GM18505 (cell line): ENCODE data around the gene CHEK1.
A peak's percentile ranks its signal among the peaks of the same experiment; 100 is the strongest.

Experiments
- ATAC-seq: cut with Tn5 transposase; IDR thresholded peaks from one replicate; pipeline ENCODE4 v1.9.1; 2021; ENCODE audit not compliant: unreplicated experiment
- POLR2A ChIP-seq: IDR thresholded peaks from 4 replicates; pipeline ENCODE4 v1.6.1; 2011; ENCODE audit warnings: borderline replicate concordance; ENCODE audit not compliant: insufficient read depth, insufficient read length; ENCODE audit errors: extremely low read depth

CHEK1 gene

DNA sequence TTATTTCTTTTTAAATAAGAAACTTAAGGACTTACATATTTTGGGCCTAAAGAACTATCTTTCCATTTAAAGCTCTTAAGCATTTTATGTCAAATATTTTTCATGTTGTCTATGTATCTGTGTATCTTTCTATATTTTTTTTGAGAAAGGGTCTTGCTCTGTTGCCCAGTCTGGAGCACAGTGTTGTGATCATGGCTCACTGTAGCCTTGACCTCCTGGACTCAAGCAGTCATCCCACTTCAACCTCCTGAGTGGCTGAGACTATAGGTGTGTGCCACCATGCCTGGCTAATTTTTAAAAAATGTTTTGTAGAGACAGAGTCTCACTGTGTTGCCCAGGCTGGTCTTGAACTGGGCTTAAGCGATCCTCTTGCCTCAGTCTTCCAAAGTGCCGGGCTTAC lies 24.3 kb upstream of the CHEK1 start:
- ATAC-seq: no peak

DNA sequence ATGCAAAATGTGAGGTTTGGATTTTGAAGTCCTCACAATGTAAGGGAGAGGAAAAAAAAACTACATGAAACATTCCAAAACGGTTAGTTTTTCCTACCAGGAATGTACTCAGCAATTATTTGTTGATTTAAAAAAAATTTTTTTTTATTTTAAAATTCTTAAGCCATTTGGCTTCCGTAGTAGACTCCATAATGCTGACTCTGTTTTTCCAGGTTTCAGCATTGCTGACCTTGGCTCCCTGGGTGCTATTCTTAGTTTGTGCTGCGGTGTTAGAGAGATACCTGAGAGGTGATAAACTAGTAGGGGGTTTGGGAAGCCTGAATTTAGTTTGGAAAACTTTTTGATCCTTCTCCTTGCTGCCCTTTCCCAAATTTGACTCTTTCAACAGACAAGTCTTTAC lies 21.8 kb upstream of the CHEK1 start:
- TF ChIP-seq POLR2A: no peak
- ATAC-seq: no peak

More for the DNA sequence above, 24.3 kb upstream of the CHEK1 start:
- TF ChIP-seq POLR2A: no peak

DNA sequence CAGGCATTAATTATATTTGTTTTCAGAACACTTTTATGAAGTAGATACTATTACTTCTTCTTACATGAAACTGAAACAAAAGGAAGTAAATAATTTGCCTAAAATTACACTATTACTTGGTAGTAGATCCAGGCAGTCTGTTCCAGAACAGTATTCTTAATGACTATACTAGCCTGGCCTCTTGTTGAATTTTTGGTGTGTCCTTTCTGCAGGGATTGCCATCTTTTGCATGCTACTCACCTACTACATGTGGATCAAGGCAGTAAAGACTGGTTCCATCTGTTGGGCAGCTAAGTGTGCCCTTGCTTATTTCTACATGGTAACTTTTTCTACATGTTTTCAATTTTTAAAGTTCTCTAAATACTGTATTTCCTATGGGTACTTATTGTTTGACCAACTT lies 19.5 kb upstream of the CHEK1 start:
- no peak for ATAC-seq
- no peak for TF ChIP-seq POLR2A

DNA sequence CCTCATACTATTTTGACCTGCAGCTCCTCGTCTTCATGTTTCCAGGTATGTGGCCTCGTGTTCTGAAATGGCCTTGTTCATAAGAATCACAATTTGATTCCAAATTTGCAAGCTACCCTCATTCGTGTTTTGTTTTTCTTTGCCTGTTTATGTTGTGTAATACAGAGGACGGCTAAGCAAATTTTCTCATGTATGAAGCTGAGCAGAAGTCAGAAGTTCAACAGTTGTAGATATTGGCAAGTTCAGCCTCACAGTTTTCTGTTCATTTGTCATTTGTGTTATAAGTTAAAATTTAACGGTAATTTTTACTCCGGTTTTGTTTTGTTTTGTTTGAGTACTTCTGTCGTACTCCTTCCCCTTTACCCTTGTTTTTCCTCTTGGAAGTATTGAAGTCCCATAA lies 15.4 kb upstream of the CHEK1 start:
- no peak for TF ChIP-seq POLR2A
- ATAC-seq: no peak

DNA sequence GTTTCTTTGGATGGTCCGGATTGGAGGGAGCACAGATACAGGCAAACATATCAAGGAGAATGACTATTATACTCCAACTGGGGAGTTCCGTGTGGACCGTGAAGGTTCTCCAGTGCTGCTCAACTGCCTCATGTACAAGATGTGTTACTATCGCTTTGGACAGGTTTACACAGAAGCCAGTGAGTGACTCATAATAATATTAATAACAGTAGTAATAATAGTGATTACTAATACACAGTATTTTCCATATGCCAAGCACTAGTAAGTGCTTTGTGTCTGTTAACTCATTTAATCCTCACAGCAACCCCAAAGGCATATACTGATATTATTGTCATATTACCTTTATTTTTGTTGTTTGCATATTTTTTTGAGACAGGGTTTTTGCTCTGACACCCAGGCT lies 6.6 kb upstream of the CHEK1 start:
- no peak for ATAC-seq
- no peak for TF ChIP-seq POLR2A

DNA sequence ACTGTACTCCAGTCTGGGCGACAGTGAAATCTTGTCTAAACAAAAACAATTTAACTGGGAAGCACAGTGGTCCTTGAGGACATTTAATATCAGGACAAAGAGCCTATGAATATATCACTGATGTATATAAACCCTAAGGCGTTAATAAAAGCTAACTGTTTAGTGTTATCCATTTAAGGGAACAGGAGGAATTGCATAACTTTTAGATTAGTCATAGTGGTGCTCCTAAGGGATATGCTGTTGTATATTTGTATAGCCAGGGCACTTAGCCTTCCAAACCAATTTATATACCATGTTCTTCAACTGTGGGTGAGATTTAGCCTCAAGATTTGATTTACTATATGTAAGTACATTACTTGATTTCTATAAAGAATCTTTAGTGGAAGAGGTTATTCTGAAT lies 3.0 kb upstream of the CHEK1 start:
- no peak for ATAC-seq
- TF ChIP-seq POLR2A: no peak

DNA sequence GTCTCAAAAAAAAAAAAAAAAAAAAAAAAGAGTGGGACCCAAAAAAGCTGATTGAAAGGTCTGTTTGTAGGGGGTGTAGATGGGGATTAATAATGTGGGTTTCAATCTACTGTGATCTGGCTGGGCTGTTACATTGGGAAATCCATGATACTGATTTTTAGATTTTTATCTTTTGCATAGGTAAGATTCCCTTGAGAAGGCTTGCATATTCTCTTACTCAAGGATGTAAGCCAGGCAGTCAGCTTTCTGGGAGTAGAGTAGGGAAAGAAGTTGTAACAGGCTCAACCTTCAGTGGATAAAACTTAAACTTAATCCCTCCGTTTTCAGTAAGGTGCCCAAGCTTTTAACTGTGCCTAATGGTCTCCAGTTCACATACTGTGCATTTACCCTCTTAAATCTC lies 1.9 kb upstream of the CHEK1 start:
- ATAC-seq: no peak
- no peak for TF ChIP-seq POLR2A

DNA sequence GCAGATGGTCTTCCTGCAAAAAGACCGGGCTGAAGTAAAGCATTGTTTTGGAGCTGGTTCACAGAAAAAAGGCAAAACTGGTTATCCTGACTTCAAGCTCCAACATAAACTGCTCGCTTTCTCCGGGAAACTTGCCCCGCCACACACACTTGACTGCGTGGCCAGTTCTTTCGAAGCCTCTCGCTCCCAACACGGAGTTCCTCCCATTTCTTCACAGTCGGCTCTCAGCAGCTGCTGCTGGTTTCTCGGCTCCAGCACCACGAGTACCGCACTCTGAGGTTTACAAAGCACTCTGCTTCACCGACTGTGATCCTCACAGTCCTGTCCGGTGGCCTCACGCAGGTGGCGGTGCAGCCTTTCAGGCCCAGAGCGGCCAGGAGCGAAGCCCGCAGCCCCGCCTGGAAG lies 264 bp downstream of the CHEK1 start:
- no peak for TF ChIP-seq POLR2A
- ATAC-seq: no peak

DNA sequence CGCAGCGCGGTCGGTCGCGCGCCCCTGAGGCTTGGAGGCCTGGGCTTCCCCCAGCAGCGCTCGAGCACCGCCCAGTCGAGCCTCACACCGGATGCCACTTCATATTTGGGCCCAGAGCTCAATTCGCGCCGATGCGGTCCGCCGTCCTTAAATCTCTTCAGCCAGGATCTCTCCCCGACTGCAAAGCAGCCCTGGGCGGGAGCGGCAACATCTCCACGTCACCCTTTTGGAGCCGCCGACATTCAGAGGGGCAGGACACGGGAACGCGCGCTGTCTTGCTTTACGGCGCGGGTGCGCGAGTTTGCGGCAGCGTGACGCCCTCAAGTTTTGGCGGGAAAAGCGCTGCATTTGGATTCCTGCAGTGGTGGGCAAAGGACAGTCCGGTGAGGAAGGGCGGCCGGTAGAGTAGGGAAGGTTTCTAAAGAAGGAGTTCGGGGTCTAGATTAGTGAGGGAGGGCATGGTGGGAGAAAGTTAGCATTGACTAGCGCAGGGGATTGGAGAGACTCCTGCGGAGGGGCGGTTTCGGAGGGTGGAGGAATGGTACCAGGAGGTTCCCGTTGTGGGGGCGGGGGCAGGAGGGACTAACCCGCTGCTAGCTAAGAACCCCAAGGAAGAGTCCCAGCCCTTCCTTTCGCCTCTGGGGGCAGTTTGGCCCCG lies 796 bp downstream of the CHEK1 start:
- peak; percentile 65 for TF ChIP-seq POLR2A
- peak; percentile 86 for ATAC-seq

DNA sequence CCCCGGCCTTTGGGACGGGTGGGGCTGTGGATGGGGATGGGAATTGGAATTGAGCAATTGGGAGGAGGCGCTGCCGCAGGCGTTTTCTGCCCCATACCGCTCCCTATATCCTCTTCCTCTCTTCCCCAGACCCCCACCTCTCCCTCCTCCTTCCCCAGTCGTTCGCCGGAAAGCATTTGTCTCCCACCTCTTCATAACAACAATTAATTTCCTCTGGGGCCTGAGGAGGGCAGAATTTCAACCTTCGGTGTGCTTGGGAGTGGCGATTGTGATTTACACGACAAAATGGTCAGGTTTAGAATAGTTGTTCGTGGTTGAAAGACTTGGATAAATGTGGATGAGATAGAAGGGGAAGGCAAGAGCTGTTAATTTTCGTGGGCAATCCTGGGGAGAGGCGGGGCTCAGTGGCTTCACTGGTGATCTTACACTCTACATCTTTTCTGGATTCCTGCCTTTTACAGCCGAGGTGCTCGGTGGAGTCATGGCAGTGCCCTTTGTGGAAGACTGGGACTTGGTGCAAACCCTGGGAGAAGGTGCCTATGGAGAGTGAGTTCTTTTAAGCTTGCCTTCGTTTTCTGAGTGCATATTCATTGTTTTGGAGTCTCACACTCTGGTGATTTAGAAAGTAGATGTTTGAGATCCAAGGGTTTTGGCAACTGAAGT lies 1.5 kb downstream of the CHEK1 start:
- no peak for TF ChIP-seq POLR2A
- peak; percentile 35 for ATAC-seq

DNA sequence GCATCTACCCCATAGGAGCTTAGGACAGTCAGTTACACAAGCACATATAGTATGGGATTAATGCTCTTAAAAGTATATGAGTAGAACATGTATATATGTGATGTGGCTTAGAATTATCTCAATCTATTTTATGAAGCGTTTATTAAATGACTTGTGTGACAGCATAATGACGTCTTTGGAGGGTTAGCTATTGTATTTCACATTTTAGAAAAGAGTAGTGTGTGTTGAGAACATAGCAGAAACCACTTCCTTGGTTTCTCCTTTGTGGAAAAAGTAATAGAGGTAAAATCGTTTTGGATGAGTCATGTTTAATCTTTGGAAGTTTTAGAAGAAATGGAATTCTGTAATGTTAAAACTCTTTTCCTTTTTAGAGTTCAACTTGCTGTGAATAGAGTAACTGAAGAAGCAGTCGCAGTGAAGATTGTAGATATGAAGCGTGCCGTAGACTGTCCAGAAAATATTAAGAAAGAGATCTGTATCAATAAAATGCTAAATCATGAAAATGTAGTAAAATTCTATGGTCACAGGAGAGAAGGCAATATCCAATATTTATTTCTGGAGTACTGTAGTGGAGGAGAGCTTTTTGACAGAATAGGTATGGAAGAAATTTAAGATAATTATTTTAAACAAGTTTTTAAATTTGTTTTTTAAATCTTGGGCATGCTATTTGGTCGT lies 2.4 kb downstream of the CHEK1 start:
- TF ChIP-seq POLR2A: no peak
- ATAC-seq: no peak

DNA sequence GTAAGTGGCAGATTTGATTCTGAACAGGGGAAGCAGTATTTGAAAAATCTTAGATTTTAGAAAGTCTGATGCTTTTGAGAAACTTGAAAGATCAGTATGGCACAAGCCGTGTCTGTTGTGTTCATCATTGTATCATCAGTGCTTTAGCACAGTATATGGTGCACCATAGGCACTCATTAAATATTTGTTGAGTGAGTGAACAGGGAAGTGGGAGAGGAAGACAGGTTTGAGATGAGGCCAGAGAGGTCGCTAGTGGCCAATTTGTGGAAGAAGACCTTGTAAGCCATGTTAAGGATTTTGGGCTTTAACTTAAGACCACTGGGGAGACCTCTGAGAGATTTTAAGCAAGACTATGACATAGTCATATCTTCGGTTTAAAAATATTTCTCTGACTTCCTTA lies 12.9 kb downstream of the CHEK1 start:
- no peak for TF ChIP-seq POLR2A
- ATAC-seq: no peak

DNA sequence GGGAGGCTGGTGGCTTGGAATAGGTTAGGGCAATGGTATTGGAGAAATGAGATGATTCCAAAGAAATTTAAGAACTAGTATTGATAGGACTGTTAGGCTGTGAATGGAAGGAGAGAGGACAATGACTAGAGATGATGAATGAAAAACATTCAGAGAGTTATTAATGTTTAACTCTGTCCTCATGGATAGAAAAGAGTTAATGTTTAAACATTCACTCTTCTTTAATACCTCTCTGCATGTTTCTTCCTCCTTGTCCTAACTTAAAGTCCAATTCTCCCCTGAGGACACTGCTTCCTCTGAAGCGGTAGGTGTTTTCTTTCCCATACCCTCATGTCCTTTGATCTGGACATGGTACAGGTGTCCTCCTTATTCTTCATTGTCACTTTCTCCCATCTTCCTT lies 13.4 kb downstream of the CHEK1 start:
- no peak for TF ChIP-seq POLR2A
- ATAC-seq: no peak

DNA sequence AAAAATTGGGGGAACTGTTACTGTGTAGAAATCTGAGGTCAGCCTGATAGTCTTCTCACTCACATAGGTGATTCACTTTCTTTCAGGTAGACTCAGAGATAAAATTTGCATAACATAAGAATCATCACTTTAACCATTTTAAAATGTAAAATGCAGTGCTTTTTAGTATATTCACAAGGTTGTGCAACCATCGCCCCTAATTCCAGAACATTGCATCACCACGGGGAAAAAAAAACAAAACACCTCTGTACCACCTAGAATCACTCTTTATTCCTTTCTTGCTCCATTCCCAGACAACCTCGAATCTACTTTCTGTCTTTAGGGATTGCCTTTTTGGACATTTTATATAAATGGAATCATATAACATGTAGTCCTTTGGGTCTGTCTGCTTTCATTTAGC lies 20.9 kb downstream of the CHEK1 start:
- no peak for ATAC-seq

More for the DNA sequence above, 20.9 kb downstream of the CHEK1 start:
- TF ChIP-seq POLR2A: no peak
